ENCODE results near the gene PAX5.

Gene PAX5

GRCh38 chr9:36832164-36832795 is 201.8 kb downstream of the PAX5 start:
- DNase-seq (ENCODE audit: low read depth) = no peak

- DNase-seq (ENCODE audit: low read depth) = no peak
These were observed 202.5 kb downstream of the PAX5 start for GRCh38 chr9:36831381-36832161.

- no peak for DNase-seq (ENCODE audit: low read depth)
These were observed 205.5 kb downstream of the PAX5 start for GRCh38 chr9:36828611-36829013.

GRCh38 chr9:36827593-36827992 is 206.5 kb downstream of the PAX5 start:
- no peak for DNase-seq (ENCODE audit: low read depth)

GRCh38 chr9:36826581-36826980 is 207.5 kb downstream of the PAX5 start:
- DNase-seq (ENCODE audit: low read depth) = no peak

GRCh38 chr9:36825179-36825578 is 208.9 kb downstream of the PAX5 start:
- DNase-seq (ENCODE audit: low read depth) = no peak

GRCh38 chr9:36823934-36824333 is 210.1 kb downstream of the PAX5 start:
- DNase-seq (ENCODE audit: low read depth) = no peak

GRCh38 chr9:36823466-36823865 is 210.6 kb downstream of the PAX5 start:
- no peak for DNase-seq (ENCODE audit: low read depth)

- DNase-seq (ENCODE audit: low read depth) = no peak
These were observed 211.9 kb downstream of the PAX5 start for GRCh38 chr9:36822201-36822600.

- no peak for DNase-seq (ENCODE audit: low read depth)
These were observed 213.6 kb downstream of the PAX5 start for GRCh38 chr9:36820392-36820861.

GRCh38 chr9:36818965-36819870 is 214.8 kb downstream of the PAX5 start:
- DNase-seq (ENCODE audit: low read depth) = no peak

- DNase-seq (ENCODE audit: low read depth) = no peak
These were observed 215.7 kb downstream of the PAX5 start for GRCh38 chr9:36818242-36818938.

- DNase-seq (ENCODE audit: low read depth) = no peak
These were observed 216.8 kb downstream of the PAX5 start for GRCh38 chr9:36817160-36817834.

GRCh38 chr9:36816371-36816770 is 217.7 kb downstream of the PAX5 start:
- no peak for DNase-seq (ENCODE audit: low read depth)

GRCh38 chr9:36815566-36816348 is 218.3 kb downstream of the PAX5 start:
- DNase-seq (ENCODE audit: low read depth) = no peak

GRCh38 chr9:36815023-36815422 is 219.0 kb downstream of the PAX5 start:
- DNase-seq (ENCODE audit: low read depth) = no peak

- no peak for DNase-seq (ENCODE audit: low read depth)
These were observed 220.9 kb downstream of the PAX5 start for GRCh38 chr9:36813154-36813553.

GRCh38 chr9:36812556-36812955 is 221.5 kb downstream of the PAX5 start:
- DNase-seq (ENCODE audit: low read depth) = no peak

GRCh38 chr9:36808251-36808650 is 225.8 kb downstream of the PAX5 start:
- DNase-seq (ENCODE audit: low read depth) = no peak

- no peak for DNase-seq (ENCODE audit: low read depth)
These were observed 230.1 kb downstream of the PAX5 start for GRCh38 chr9:36803961-36804360.

Measured in GM04503 (cell line).